Tibial artery (tissue), 4 donors: ENCODE measurements around the gene LGALS3.

Experiments used
- DNase-seq, 2 donors: peaks; one replicate each; pipeline ENCODE4 v3.0.0-alpha.2; 2019
- H3K27ac ChIP-seq, 2 donors: fragments of 200-600 bp; sonication (generic) in 1 of 2; 1 replicate in 1 of 2; 2 replicates in 1 of 2; pipeline ENCODE4 v1.5.1; 2018 to 2019; ENCODE audit warnings: mild to moderate bottlenecking in 1 of 2
- H3K27me3 ChIP-seq, 2 donors: fragments of 200-600 bp; sonication (generic) in 1 of 2; one replicate each; pipeline versions ENCODE4 v1.5.1 to v1.6.0; 2016 to 2019
- H3K36me3 ChIP-seq, 3 donors: fragments of 200-600 bp; sonication (generic) in 2 of 3; one replicate each; pipeline ENCODE4 v1.5.1; 2016 to 2019; ENCODE audit warnings: mild to moderate bottlenecking in 2 of 3
- H3K4me1 ChIP-seq, 4 donors: fragments of 200-600 bp; sonication (generic) in 2 of 4; 1 replicate in 3 of 4; 2 replicates in 1 of 4; pipeline ENCODE4 v1.5.1; 2016 to 2019
- H3K4me3 ChIP-seq, 2 donors: fragments of 200-600 bp; sonication (generic) in 1 of 2; 1 replicate in 1 of 2; 2 replicates in 1 of 2; pipeline ENCODE4 v1.5.1; 2018 to 2019; ENCODE audit warnings: mild to moderate bottlenecking in 2 of 2
- H3K9me3 ChIP-seq, 3 donors: fragments of 200-600 bp; sonication (generic) in 1 of 3; one replicate each; pipeline ENCODE4 v1.5.1; 2016 to 2019
- CTCF ChIP-seq, 2 experiments: fragments of 200-600 bp in 1 of 2; fragments of 450-650 bp in 1 of 2; IDR thresholded peaks; one replicate each; pipeline ENCODE4 v1.5.1; 2017 to 2019; ENCODE audit warnings: antibody characterized with exemption in 2 of 2, mild to moderate bottlenecking in 1 of 2, moderate library complexity in 1 of 2
- intact Hi-C: fragments of 100-400 bp; cut with DNase I; formaldehyde crosslinking; loops from one replicate; pipeline ENCODE4 v1.15.0; 2023; ENCODE audit warnings: low total_unique reads

LGALS3 gene

GRCh38 chr14:55129428-55130195 is 560 bp downstream of the LGALS3 start:
- H3K27me3 ChIP-seq, result no peaks in the 10 kb centered on the region
- no peak for TF ChIP-seq CTCF (IDR thresholded peaks at IDR 0.05)
- H3K27ac ChIP-seq, result peak overlapping the region; percentile 94 to 96
- no peaks in the 10 kb centered on the region for H3K36me3 ChIP-seq
- H3K4me1 ChIP-seq, result peaks cover 0 to 53% (median 30%) of the 10 kb centered on the region in 4 donors
- intact Hi-C loops, result loop anchor here (5.0 kb wide), 1 partner anchor 37 kb away; no protein-coding TSS in a partner anchor
- peak; percentile 79 to 87 for DNase-seq
- no peaks in the 10 kb centered on the region for H3K9me3 ChIP-seq
- peak overlapping the region; percentile 83 to 90 for H3K4me3 ChIP-seq

- peak overlapping the region; percentile 83 to 90 for H3K4me3 ChIP-seq
- H3K4me1 ChIP-seq, result peaks cover 0 to 55% (median 30%) of the 10 kb centered on the region in 4 donors
- intact Hi-C loops, result loop anchor here (5.0 kb wide), 1 partner anchor 38 kb away; no protein-coding TSS in a partner anchor
- no peaks in the 10 kb centered on the region for H3K36me3 ChIP-seq
- no peak for DNase-seq
- H3K27ac ChIP-seq, result peak overlapping the region; percentile 94 to 96
- TF ChIP-seq CTCF (IDR thresholded peaks at IDR 0.05), result no peak
- H3K27me3 ChIP-seq, result no peaks in the 10 kb centered on the region
- no peaks in the 10 kb centered on the region for H3K9me3 ChIP-seq
These were observed 1.1 kb downstream of the LGALS3 start for GRCh38 chr14:55130196-55130550.

- Histone ChIP-seq H3K36me3 (no peaks in the 10 kb centered on the region), H3K4me3 (peak overlapping the region in 1 of 2 donors; percentile 83), H3K4me1 (peaks cover under 1 to 66% (median 39%) of the 10 kb centered on the region in 4 donors), H3K9me3 (no peaks in the 10 kb centered on the region), H3K27me3 (no peaks in the 10 kb centered on the region), H3K27ac (peak overlapping the region; percentile 1 to 38)
- TF ChIP-seq CTCF (IDR thresholded peaks at IDR 0.05), result no peak
- no peak for DNase-seq
- intact Hi-C loops, result loop anchor here (5.0 kb wide), 1 partner anchor 39 kb away; no protein-coding TSS in a partner anchor
These were observed 2.5 kb downstream of the LGALS3 start for GRCh38 chr14:55131370-55132137.

GRCh38 chr14:55133416-55133815 is 4.4 kb downstream of the LGALS3 start:
- H3K4me1 ChIP-seq, result peaks cover 4 to 83% (median 56%) of the 10 kb centered on the region in 4 donors
- H3K4me3 ChIP-seq, result no peak overlapping the region
- DNase-seq, result no peak
- peaks cover under 1 to 6% (median 5%) of the 10 kb centered on the region in 3 donors for H3K36me3 ChIP-seq
- intact Hi-C loops, result loop anchor here (5.0 kb wide), 1 partner anchor 41 kb away; no protein-coding TSS in a partner anchor
- peak; percentile 24 to 25 for TF ChIP-seq CTCF (IDR thresholded peaks at IDR 0.05)
- H3K27ac ChIP-seq, result no peak overlapping the region
- no peaks in the 10 kb centered on the region for H3K9me3 ChIP-seq
- no peaks in the 10 kb centered on the region for H3K27me3 ChIP-seq

GRCh38 chr14:55136241-55136640 is 7.2 kb downstream of the LGALS3 start:
- peaks cover 29 to 34% (median 33%) of the 10 kb centered on the region in 3 donors for H3K36me3 ChIP-seq

More at GRCh38 chr14:55136241-55136640, 7.2 kb downstream of the LGALS3 start:
- Histone ChIP-seq H3K27me3 (no peaks in the 10 kb centered on the region), H3K4me1 (peaks cover 4 to 65% (median 42%) of the 10 kb centered on the region in 4 donors), H3K4me3 (no peak overlapping the region), H3K27ac (peak overlapping the region; percentile 76 to 79), H3K9me3 (no peaks in the 10 kb centered on the region)
- intact Hi-C loops, result no loop called here
- DNase-seq, result no peak
- no peak for TF ChIP-seq CTCF (IDR thresholded peaks at IDR 0.05)
